A673 (cell line): ENCODE data around the gene SRP54.

Experiments
- CTCF ChIP-seq: fragments of 300-800, 200-600 bp; sonication (generic); conservative IDR thresholded peaks from 2 replicates; pipeline ENCODE4 v1.5.1; 2017; ENCODE audit warnings: low read depth, mild to moderate bottlenecking, antibody characterized with exemption, low read length, moderate library complexity, mixed read lengths
- EZH2 ChIP-seq: fragments of 200-600 bp; sonication (generic); IDR thresholded peaks from 2 replicates; pipeline ENCODE4 v1.6.1; 2017; ENCODE audit warnings: borderline replicate concordance, low read depth, mild to moderate bottlenecking, mixed read lengths, antibody characterized with exemption, low read length; ENCODE audit not compliant: poor library complexity, severe bottlenecking

GRCh38 chr14:34989762-34990161 lies 7.0 kb downstream of the SRP54 start:
- TF ChIP-seq CTCF (no peak), EZH2 (no peak)
